PC-3 (cell line): ENCODE measurements around the gene DPF1.

ENCODE experiments used
- EZH2 ChIP-seq: fragments of 300-600 bp; sonication (generic); IDR thresholded peaks from one replicate; pipeline ENCODE4 v1.6.1; 2017; ENCODE audit warnings: antibody characterized with exemption, mild to moderate bottlenecking, low read length; ENCODE audit not compliant: unreplicated experiment
- EZH2phosphoT487 ChIP-seq: fragments of 300-600 bp; sonication (generic); IDR thresholded peaks from 2 replicates; pipeline ENCODE4 v1.6.1; 2018; ENCODE audit warnings: mild to moderate bottlenecking, antibody characterized with exemption, low read length, borderline replicate concordance
- TF ChIP-seq, protein P1 (sequence below): fragments of 300-600 bp; sonication (generic); conservative IDR thresholded peaks from 2 replicates; pipeline ENCODE4 v1.5.1; 2017; ENCODE audit warnings: antibody characterized with exemption, low read depth, mild to moderate bottlenecking, low read length

DNA sequence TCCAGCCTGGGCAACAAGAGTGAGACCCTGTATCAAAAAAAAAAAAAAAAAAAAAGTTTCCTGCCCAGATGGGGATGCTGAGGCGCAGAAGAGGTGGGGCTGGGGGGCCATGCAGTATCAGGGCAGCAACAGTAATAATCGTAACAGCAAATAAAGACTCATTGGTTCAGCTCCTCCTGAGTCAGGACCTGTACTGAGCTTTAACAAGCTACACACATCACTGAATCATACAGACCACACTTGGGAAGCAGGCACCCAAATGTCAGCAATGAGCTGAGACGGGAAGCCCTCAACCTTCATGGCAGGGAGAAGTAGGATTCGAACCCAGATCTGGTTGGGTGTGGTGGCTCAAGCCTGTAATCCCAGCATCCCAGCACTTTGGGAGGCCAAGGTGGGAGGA, 10.6 kb upstream of the DPF1 start:
- no peak for TF ChIP-seq EZH2
- TF ChIP-seq, protein P1, sequence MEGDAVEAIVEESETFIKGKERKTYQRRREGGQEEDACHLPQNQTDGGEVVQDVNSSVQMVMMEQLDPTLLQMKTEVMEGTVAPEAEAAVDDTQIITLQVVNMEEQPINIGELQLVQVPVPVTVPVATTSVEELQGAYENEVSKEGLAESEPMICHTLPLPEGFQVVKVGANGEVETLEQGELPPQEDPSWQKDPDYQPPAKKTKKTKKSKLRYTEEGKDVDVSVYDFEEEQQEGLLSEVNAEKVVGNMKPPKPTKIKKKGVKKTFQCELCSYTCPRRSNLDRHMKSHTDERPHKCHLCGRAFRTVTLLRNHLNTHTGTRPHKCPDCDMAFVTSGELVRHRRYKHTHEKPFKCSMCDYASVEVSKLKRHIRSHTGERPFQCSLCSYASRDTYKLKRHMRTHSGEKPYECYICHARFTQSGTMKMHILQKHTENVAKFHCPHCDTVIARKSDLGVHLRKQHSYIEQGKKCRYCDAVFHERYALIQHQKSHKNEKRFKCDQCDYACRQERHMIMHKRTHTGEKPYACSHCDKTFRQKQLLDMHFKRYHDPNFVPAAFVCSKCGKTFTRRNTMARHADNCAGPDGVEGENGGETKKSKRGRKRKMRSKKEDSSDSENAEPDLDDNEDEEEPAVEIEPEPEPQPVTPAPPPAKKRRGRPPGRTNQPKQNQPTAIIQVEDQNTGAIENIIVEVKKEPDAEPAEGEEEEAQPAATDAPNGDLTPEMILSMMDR = no peak
- TF ChIP-seq EZH2phosphoT487 = no peak
